PC-3 (cell line): ENCODE data around the gene GAB1. TPM values are rescaled to one million over a fixed set of nuclear protein-coding genes. Genes with fewer than 3 reads are reported as not detected.

Experiments used
- ATAC-seq: fragments of 200-7000 bp; cut with Tn5 transposase; 2 replicates; pipeline ENCODE4 v1.9.1; 2020; ENCODE audit warnings: mild to moderate bottlenecking, moderate library complexity
- BruUV-seq: library from RNA; stranded (reverse); fragments of 400-500 nt; replicated peaks from 2 replicates; lab custom pipeline; 2021; lab: Mats Ljungman, UMichigan
- CTCF ChIA-PET: fragments of 300-600 bp; sonication (Branson Sonifier 250); formaldehyde crosslinking; loops from one replicate; lab custom pipeline; 2022; ENCODE audit warnings: antibody characterized with exemption; lab: Charles Lee
- POLR2A ChIA-PET: fragments of 300-600 bp; sonication (Branson Sonifier 250); formaldehyde crosslinking; loops from one replicate; lab custom pipeline; 2022; ENCODE audit warnings: antibody characterized with exemption; ENCODE audit not compliant: unreplicated experiment; lab: Charles Lee
- DNase-seq: peaks from one replicate; pipeline ENCODE4 v3.0.0-alpha.2; 2015
- H2AFZ ChIP-seq: fragments of 300-600 bp; sonication (generic); 2 replicates; pipeline ENCODE4 v1.6.0; 2016; ENCODE audit warnings: antibody characterized with exemption, low read length
- H3F3A ChIP-seq: fragments of 300-600 bp; sonication (generic); one replicate; pipeline ENCODE4 v1.6.0; 2017; ENCODE audit warnings: antibody characterized with exemption, low read length, control low read depth, mild to moderate bottlenecking; ENCODE audit not compliant: unreplicated experiment
- H3K27ac ChIP-seq: fragments of 300-600 bp; sonication (generic); 2 replicates; pipeline ENCODE4 v1.5.1; 2016; ENCODE audit warnings: mild to moderate bottlenecking, low read length
- H3K27me3 ChIP-seq: fragments of 300-600 bp; sonication (generic); 2 replicates; pipeline ENCODE4 v1.6.1; 2016; ENCODE audit warnings: low read length, mixed read lengths
- H3K36me3 ChIP-seq: fragments of 300-600 bp; sonication (generic); 2 replicates; pipeline ENCODE4 v1.6.1; 2016; ENCODE audit warnings: low read depth, mixed run types, low read length, mixed read lengths
- H3K4me1 ChIP-seq: fragments of 300-600 bp; sonication (generic); 2 replicates; pipeline ENCODE4 v1.5.1; 2016; ENCODE audit warnings: low read length; ENCODE audit not compliant: insufficient read depth
- H3K4me2 ChIP-seq: fragments of 300-600 bp; sonication (generic); 2 replicates; pipeline ENCODE4 v1.6.0; 2016; ENCODE audit warnings: low read length
- H3K4me3 ChIP-seq: fragments of 300-600 bp; sonication (generic); 2 replicates; pipeline ENCODE4 v1.5.1; 2016; ENCODE audit warnings: mild to moderate bottlenecking, low read length, mixed read lengths
- H3K79me2 ChIP-seq: fragments of 300-600 bp; sonication (generic); 2 replicates; pipeline ENCODE4 v1.6.1; 2017; ENCODE audit warnings: low read length, mixed read lengths
- H3K9ac ChIP-seq: fragments of 300-600 bp; sonication (generic); 2 replicates; pipeline ENCODE4 v1.6.0; 2016; ENCODE audit warnings: mild to moderate bottlenecking, low read length
- H3K9me2 ChIP-seq: fragments of 300-600 bp; sonication (generic); replicated peaks from 2 replicates; pipeline ENCODE4 v1.6.1; 2016; ENCODE audit warnings: mixed run types, low read length, mixed read lengths
- H3K9me3 ChIP-seq: fragments of 300-600 bp; sonication (generic); 2 replicates; pipeline ENCODE4 v1.6.1; 2016; ENCODE audit warnings: low read length, mixed read lengths
- H4K20me1 ChIP-seq: fragments of 300-600 bp; sonication (generic); 2 replicates; pipeline ENCODE4 v1.6.1; 2016; ENCODE audit warnings: low read length, mixed read lengths
- EZH2 ChIP-seq: fragments of 300-600 bp; sonication (generic); IDR thresholded peaks from one replicate; pipeline ENCODE4 v1.6.1; 2017; ENCODE audit warnings: antibody characterized with exemption, mild to moderate bottlenecking, low read length; ENCODE audit not compliant: unreplicated experiment
- EZH2phosphoT487 ChIP-seq: fragments of 300-600 bp; sonication (generic); IDR thresholded peaks from 2 replicates; pipeline ENCODE4 v1.6.1; 2018; ENCODE audit warnings: mild to moderate bottlenecking, antibody characterized with exemption, low read length, borderline replicate concordance
- intact Hi-C: fragments of 100-400 bp; cut with micrococcal nuclease; formaldehyde crosslinking; loops from 2 replicates; pipeline ENCODE4 v1.9.0; 2023
- total RNA-seq: library from RNA; depleted of rRNA; stranded (reverse); fragments of >200 nt; gene quantifications from 2 replicates; pipeline ENCODE4 v1.2.3, GENCODE V29; 2014
- TF ChIP-seq, protein P1 (sequence below): fragments of 300-600 bp; sonication (generic); conservative IDR thresholded peaks from 2 replicates; pipeline ENCODE4 v1.5.1; 2017; ENCODE audit warnings: antibody characterized with exemption, low read depth, mild to moderate bottlenecking, low read length

The GAB1 gene
- total RNA-seq, 1 experiment from 2014 or later = 4.9 TPM

DNA sequence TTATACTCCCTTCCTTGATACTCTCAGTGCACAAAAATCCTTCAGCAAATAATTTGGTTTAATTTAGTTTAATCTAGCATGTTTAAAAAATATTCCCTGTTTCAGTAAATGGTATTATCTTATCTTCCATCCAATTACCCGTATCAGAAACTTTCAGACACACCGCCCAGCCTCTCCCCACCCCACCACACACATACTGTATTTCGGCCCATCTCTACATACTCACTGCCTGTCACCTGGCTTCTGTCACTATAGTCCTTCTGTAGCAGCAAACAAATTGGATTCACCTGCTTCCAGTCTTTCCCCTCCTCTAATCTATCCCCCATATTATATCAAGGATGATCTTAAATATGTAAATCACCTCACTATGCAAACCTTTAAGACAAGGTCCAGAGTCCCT, 24.8 kb upstream of the GAB1 start:
- ATAC-seq (no peak), DNase-seq (no peak)
- H3K4me2 ChIP-seq = no peak overlapping the region
- H3K4me1 ChIP-seq = no peaks in the 10 kb centered on the region
- TF ChIP-seq, protein P1, sequence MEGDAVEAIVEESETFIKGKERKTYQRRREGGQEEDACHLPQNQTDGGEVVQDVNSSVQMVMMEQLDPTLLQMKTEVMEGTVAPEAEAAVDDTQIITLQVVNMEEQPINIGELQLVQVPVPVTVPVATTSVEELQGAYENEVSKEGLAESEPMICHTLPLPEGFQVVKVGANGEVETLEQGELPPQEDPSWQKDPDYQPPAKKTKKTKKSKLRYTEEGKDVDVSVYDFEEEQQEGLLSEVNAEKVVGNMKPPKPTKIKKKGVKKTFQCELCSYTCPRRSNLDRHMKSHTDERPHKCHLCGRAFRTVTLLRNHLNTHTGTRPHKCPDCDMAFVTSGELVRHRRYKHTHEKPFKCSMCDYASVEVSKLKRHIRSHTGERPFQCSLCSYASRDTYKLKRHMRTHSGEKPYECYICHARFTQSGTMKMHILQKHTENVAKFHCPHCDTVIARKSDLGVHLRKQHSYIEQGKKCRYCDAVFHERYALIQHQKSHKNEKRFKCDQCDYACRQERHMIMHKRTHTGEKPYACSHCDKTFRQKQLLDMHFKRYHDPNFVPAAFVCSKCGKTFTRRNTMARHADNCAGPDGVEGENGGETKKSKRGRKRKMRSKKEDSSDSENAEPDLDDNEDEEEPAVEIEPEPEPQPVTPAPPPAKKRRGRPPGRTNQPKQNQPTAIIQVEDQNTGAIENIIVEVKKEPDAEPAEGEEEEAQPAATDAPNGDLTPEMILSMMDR = no peak
- TF ChIP-seq EZH2phosphoT487 (no peak), EZH2 (no peak)
- H3K27me3 ChIP-seq = no peaks in the 10 kb centered on the region
- POLR2A ChIA-PET = no interaction called here
- CTCF ChIA-PET = no interaction called here
- no peak overlapping the region for H2AFZ ChIP-seq
- no peaks in the 10 kb centered on the region for H3K36me3 ChIP-seq
- no peaks in the 10 kb centered on the region for H3K9me2 ChIP-seq
- H3F3A ChIP-seq = no peaks in the 10 kb centered on the region
- BruUV-seq = no TSS peak
- H3K9me3 ChIP-seq = no peaks in the 10 kb centered on the region
- intact Hi-C loops = no loop called here
- H4K20me1 ChIP-seq = no peaks in the 10 kb centered on the region
- no peak overlapping the region for H3K9ac ChIP-seq
- H3K4me3 ChIP-seq = no peak overlapping the region
- no peak overlapping the region for H3K27ac ChIP-seq
- H3K79me2 ChIP-seq = no peaks in the 10 kb centered on the region

DNA sequence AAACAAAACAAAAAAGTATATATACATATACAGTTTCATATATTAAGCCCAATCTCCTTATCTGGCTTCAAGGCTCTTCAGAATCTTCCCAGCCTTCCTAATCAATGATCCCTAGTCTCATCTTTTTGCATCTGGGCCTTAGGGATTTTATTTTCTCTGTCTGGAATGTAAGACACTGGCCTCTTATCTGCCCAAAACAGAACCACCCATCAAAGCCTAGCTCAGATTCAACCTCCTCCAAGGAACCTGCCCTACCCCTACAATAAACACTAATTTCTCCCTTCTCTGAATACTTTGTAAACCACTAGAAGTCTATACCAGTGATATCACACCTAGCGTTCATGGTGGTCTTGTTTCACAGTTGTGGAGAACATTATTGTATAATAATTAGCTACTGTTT, 23.2 kb upstream of the GAB1 start:
- TF ChIP-seq EZH2phosphoT487 (no peak), EZH2 (no peak)
- TF ChIP-seq, protein P1 = no peak
- Histone ChIP-seq H2AFZ (no peak overlapping the region), H3K27me3 (no peaks in the 10 kb centered on the region), H3K4me1 (no peaks in the 10 kb centered on the region), H4K20me1 (no peaks in the 10 kb centered on the region), H3K4me3 (no peak overlapping the region), H3F3A (no peaks in the 10 kb centered on the region), H3K9ac (no peak overlapping the region), H3K27ac (no peak overlapping the region), H3K36me3 (no peaks in the 10 kb centered on the region), H3K9me3 (no peaks in the 10 kb centered on the region), H3K9me2 (no peaks in the 10 kb centered on the region), H3K79me2 (no peaks in the 10 kb centered on the region), H3K4me2 (no peak overlapping the region)
- BruUV-seq = no TSS peak
- no peak for DNase-seq
- ChIA-PET CTCF (no interaction called here), POLR2A (no interaction called here)
- intact Hi-C loops = no loop called here
- no peak for ATAC-seq

DNA sequence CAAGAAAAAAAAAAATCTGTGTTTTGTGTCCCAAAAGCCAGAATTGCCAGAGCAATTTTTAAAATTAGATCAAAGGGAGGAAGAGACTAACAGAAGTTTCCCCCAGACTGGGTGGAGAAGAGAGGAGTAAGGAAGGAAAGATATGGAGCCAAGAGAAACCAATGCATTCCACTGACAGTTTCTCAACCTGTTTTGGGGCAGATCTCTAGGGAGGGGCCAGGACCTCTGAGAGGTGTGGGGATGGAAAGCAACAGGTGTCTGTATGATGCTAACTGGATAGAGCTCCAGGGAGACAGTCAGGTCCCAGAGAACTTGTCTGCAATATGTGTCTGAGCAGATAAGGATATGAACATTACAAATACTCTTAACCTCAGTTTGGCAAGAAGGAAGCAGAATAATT, 22.7 kb upstream of the GAB1 start:
- Histone ChIP-seq H3K4me2 (no peak overlapping the region), H3K4me1 (no peaks in the 10 kb centered on the region), H3K27me3 (no peaks in the 10 kb centered on the region), H3F3A (no peaks in the 10 kb centered on the region), H3K9me3 (no peaks in the 10 kb centered on the region), H2AFZ (no peak overlapping the region), H4K20me1 (no peaks in the 10 kb centered on the region), H3K9me2 (no peaks in the 10 kb centered on the region), H3K79me2 (no peaks in the 10 kb centered on the region), H3K27ac (no peak overlapping the region), H3K4me3 (no peak overlapping the region), H3K9ac (no peak overlapping the region), H3K36me3 (no peaks in the 10 kb centered on the region)
- intact Hi-C loops = no loop called here
- BruUV-seq = no TSS peak
- CTCF ChIA-PET = no interaction called here
- POLR2A ChIA-PET = no interaction called here
- no peak for DNase-seq
- TF ChIP-seq EZH2 (no peak), EZH2phosphoT487 (no peak)
- TF ChIP-seq, protein P1 = no peak
- no peak for ATAC-seq
